ENCODE measurements around the gene PPP1R13B.
"Not testable (repeated sequence)": the region's sequence is repeated elsewhere in the genome, so short reads cannot be mapped to it uniquely, and the experiment has no call there.

Gene PPP1R13B

GRCh38 chr14:103856607-103857006, 9.2 kb upstream of the PPP1R13B start:
- no peaks in the 10 kb centered on the region for H3K4me1 Mint-ChIP-seq
- ATAC-seq (replicated peaks) (no peak), DNase-seq (no peak)
- no peaks in the 10 kb centered on the region for H3K9me3 Mint-ChIP-seq
- peaks cover 3 to 27% of the 10 kb centered on the region in 2 donors for H3K27me3 Mint-ChIP-seq
- H3K36me3 Mint-ChIP-seq, result no peaks in the 10 kb centered on the region
- no peak overlapping the region for H3K27ac Mint-ChIP-seq
- no peak overlapping the region for H3K4me3 Mint-ChIP-seq

DNA sequence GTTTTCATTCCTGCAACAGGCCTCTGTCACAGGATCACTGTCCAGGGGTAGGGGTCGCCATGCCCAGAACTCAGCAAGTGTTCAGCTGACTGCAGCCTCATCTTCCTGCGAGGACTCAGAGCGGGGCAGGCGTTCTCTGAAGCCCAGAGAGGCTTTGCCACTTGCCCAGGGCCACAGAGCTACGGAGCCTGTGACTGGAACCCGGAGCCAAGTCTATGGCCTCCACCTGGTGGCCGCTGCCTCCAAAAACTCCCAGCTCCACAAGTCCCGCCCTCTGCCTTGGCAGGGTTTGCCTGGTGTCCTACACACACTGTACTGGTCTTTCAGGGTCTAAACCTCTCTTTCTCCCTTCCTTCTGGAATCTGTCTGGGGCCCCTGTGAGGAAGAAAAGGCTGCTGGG, 8.7 kb upstream of the PPP1R13B start:
- H3K4me3 Mint-ChIP-seq, result no peak overlapping the region
- no peaks in the 10 kb centered on the region for H3K9me3 Mint-ChIP-seq

GRCh38 chr14:103855734-103856095, 8.3 kb upstream of the PPP1R13B start:
- ATAC-seq (replicated peaks) (no peak), DNase-seq (no peak)
- Mint-ChIP-seq H3K4me3 (no peak overlapping the region), H3K36me3 (no peaks in the 10 kb centered on the region), H3K27ac (no peak overlapping the region), H3K4me1 (no peaks in the 10 kb centered on the region), H3K9me3 (no peaks in the 10 kb centered on the region), H3K27me3 (peaks cover 0 to 22% of the 10 kb centered on the region in 2 donors)

More for the DNA sequence above, 8.7 kb upstream of the PPP1R13B start:
- Mint-ChIP-seq H3K27me3 (peaks cover 0 to 22% of the 10 kb centered on the region in 2 donors), H3K4me1 (no peaks in the 10 kb centered on the region), H3K27ac (no peak overlapping the region), H3K36me3 (no peaks in the 10 kb centered on the region)
- DNase-seq (no peak), ATAC-seq (replicated peaks) (no peak)

GRCh38 chr14:103854822-103855733, 7.7 kb upstream of the PPP1R13B start:
- H3K27me3 Mint-ChIP-seq, result peaks cover 0 to 21% of the 10 kb centered on the region in 2 donors
- DNase-seq (no peak), ATAC-seq (replicated peaks) (no peak)
- no peaks in the 10 kb centered on the region for H3K36me3 Mint-ChIP-seq
- no peaks in the 10 kb centered on the region for H3K4me1 Mint-ChIP-seq
- H3K27ac Mint-ChIP-seq, result no peak overlapping the region
- H3K4me3 Mint-ChIP-seq, result no peak overlapping the region
- H3K9me3 Mint-ChIP-seq, result no peaks in the 10 kb centered on the region

DNA sequence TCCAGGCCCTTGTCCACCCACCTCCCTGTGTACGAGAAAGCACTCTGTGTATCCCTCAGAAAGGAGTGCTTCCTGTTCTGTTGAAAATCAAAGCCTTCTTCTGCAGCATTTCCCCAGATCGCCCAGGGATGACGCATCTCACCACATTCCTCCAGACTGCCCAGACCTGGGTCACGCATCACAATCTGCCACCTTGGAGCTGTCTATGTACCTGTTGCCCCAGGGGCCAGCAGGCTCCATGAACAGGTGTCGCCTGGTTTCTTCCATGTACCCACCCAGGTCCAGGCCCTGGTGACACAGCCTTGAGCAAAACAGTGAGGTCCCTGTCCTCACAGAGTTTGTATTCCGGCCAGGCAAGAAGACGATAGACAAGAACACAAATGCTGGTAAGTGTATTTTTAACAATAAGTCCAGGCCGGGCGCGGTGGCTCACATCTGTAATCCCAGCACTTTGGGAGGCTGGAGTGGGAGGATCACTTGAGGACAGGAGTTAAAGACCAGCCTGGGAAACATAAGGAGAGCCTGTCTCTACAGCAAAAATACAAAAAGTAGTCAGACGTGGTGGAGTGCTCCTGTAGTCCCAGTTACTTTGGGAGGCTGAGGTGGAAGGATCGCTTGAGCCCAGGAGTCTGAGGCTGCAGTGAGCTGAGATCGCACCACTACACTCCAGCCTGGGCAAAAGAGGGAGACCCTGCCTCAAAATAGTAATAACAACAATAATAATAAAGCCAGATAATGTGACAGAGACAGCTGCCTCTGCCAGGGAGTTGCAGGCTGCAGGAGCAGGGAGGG, 6.8 kb upstream of the PPP1R13B start:
- Mint-ChIP-seq H3K36me3 (no peaks in the 10 kb centered on the region), H3K27me3 (peaks cover 0 to 15% of the 10 kb centered on the region in 2 donors), H3K9me3 (no peaks in the 10 kb centered on the region), H3K4me3 (no peak overlapping the region), H3K4me1 (no peaks in the 10 kb centered on the region), H3K27ac (no peak overlapping the region)
- ATAC-seq (replicated peaks), result no peak
- DNase-seq, result no peak

- Mint-ChIP-seq H3K27me3 (no peaks in the 10 kb centered on the region), H3K36me3 (no peaks in the 10 kb centered on the region), H3K4me1 (peaks cover 8 to 11% of the 10 kb centered on the region in 2 donors), H3K27ac (no peak overlapping the region), H3K9me3 (no peaks in the 10 kb centered on the region), H3K4me3 (peak overlapping the region; percentile 71 to 77)
- DNase-seq, result no peak
- no peak for ATAC-seq (replicated peaks)
Measured at GRCh38 chr14:103849151-103849886, 1.9 kb upstream of the PPP1R13B start.

DNA sequence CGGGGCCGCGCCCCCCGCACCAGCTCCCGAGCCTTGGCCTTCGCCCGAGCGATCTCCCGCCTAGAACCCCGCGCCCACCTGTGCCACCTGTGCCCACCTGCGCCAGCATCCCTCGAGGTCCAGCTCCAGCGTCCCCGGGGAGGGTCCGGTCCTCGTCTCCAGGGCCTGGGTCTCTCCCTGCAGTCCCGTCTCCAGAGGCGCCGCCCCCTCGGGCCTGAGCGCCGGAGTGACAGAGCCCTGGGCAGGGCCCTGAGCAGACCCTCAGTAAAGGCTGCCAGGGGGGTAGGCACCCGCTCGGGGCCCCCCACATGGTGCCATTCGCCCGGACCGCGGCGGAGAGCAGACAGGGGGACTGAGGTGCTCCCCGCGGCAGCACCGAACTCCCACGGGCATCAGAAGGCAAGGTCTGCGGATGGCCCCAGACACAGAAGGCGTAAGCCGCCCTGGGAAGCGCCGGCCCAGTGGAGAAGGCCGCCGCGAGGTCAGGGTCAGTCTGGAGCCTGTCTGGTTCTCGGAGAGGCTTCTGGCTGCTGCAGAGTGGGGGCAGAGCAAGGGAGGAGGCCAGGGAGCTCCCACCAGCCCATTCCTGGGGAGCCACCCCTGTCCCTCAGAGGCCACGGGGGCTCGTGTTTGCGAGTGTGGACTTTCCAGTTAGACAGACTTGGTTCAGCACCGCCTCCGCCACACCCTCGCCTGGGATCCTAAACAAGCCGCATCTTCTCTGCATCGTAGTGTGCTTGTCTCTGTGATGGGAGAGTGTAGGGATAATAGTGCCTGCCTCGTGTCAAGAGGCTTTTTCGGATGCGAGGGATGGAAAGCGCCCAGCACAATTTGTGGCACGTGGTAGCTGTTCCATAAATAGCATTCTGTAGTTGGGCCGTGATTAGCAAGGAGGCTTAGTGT, 1.1 kb upstream of the PPP1R13B start:
- peak overlapping the region; percentile 71 to 77 for H3K4me3 Mint-ChIP-seq
- H3K27ac Mint-ChIP-seq, result peak overlapping the region; percentile 56
- H3K4me1 Mint-ChIP-seq, result peaks cover 8 to 11% of the 10 kb centered on the region in 2 donors
- peaks cover 0 to 1% of the 10 kb centered on the region in 2 donors for H3K36me3 Mint-ChIP-seq
- no peak for ATAC-seq (replicated peaks)
- no peaks in the 10 kb centered on the region for H3K27me3 Mint-ChIP-seq
- H3K9me3 Mint-ChIP-seq, result no peaks in the 10 kb centered on the region
- DNase-seq, result peak; percentile 8

- no peak for DNase-seq
- Mint-ChIP-seq H3K27me3 (no peaks in the 10 kb centered on the region), H3K36me3 (peaks cover 0 to 1% of the 10 kb centered on the region in 2 donors), H3K27ac (peak overlapping the region; percentile 51), H3K9me3 (no peaks in the 10 kb centered on the region), H3K4me3 (peak overlapping the region; percentile 81 to 82), H3K4me1 (peaks cover 8 to 11% of the 10 kb centered on the region in 2 donors)
- peak; percentile 46 to 48 for ATAC-seq (replicated peaks)
Measured at GRCh38 chr14:103846543-103847450, 578 bp downstream of the PPP1R13B start.

GRCh38 chr14:103846097-103846496, 1.3 kb downstream of the PPP1R13B start:
- DNase-seq (no peak), ATAC-seq (replicated peaks) (no peak)
- H3K4me3 Mint-ChIP-seq, result peak overlapping the region; percentile 81 to 82
- H3K27me3 Mint-ChIP-seq, result no peaks in the 10 kb centered on the region
- peaks cover 0 to 1% of the 10 kb centered on the region in 2 donors for H3K36me3 Mint-ChIP-seq
- H3K27ac Mint-ChIP-seq, result no peak overlapping the region
- H3K9me3 Mint-ChIP-seq, result no peaks in the 10 kb centered on the region
- peaks cover 8 to 11% of the 10 kb centered on the region in 2 donors for H3K4me1 Mint-ChIP-seq

- Mint-ChIP-seq H3K27me3 (no peaks in the 10 kb centered on the region), H3K4me1 (peaks cover 8 to 11% of the 10 kb centered on the region in 2 donors), H3K27ac (no peak overlapping the region), H3K9me3 (no peaks in the 10 kb centered on the region), H3K36me3 (peaks cover 0 to 1% of the 10 kb centered on the region in 2 donors), H3K4me3 (no peak overlapping the region)
- ATAC-seq (replicated peaks) (no peak), DNase-seq (no peak)
Measured at GRCh38 chr14:103845327-103845726, 2.0 kb downstream of the PPP1R13B start.

GRCh38 chr14:103841265-103841664, 6.1 kb downstream of the PPP1R13B start:
- H3K4me3 Mint-ChIP-seq; ATAC-seq (replicated peaks); H3K9me3 Mint-ChIP-seq; H3K27me3 Mint-ChIP-seq; H3K27ac Mint-ChIP-seq; H3K36me3 Mint-ChIP-seq; DNase-seq: not testable (repeated sequence)
- peaks cover 12 to 15% of the 10 kb centered on the region in 2 donors for H3K4me1 Mint-ChIP-seq

GRCh38 chr14:103840014-103840413, 7.4 kb downstream of the PPP1R13B start:
- Mint-ChIP-seq H3K4me3 (no peak overlapping the region), H3K36me3 (peaks cover 0 to 6% of the 10 kb centered on the region in 2 donors), H3K9me3 (no peaks in the 10 kb centered on the region), H3K27me3 (peaks cover 0 to 6% of the 10 kb centered on the region in 2 donors), H3K4me1 (peaks cover 8 to 9% of the 10 kb centered on the region in 2 donors), H3K27ac (no peak overlapping the region)
- DNase-seq (no peak), ATAC-seq (replicated peaks) (no peak)

All from stimulated activated naive B cell treated with anti-CD40 and anti-IgM and Interleukin-4, amounts not matched to agents 10 μg/mL and 1 μg/mL and 100 μg/mL, for 72 hours (primary cell).